ENCODE data around the gene DNM3.

Gene DNM3

DNA sequence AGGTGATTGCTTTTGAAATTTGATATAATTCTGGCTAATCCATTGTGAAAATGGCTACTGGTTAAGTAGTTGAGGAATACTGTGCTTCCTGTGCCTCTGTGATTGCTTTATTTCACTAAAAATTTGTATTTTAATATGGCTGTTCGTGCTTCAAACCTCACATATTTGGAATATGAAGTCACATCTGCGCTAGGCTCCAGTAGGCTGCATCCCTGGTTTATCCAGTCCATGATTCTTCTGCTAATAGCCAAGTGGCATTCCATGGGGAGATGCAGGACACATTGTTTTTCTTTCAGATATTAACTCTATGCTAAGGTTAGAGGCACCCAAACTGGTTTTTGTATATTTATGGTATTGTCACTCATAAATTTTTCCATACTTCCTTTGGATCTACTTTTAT lies 25.9 kb downstream of the DNM3 start:
- TF ChIP-seq ARNTL (CRISPR knock-in tag; IDR thresholded peaks at IDR 0.05; ENCODE audit: borderline replicate concordance, low read depth), result no peak
- TF ChIP-seq, protein P1, sequence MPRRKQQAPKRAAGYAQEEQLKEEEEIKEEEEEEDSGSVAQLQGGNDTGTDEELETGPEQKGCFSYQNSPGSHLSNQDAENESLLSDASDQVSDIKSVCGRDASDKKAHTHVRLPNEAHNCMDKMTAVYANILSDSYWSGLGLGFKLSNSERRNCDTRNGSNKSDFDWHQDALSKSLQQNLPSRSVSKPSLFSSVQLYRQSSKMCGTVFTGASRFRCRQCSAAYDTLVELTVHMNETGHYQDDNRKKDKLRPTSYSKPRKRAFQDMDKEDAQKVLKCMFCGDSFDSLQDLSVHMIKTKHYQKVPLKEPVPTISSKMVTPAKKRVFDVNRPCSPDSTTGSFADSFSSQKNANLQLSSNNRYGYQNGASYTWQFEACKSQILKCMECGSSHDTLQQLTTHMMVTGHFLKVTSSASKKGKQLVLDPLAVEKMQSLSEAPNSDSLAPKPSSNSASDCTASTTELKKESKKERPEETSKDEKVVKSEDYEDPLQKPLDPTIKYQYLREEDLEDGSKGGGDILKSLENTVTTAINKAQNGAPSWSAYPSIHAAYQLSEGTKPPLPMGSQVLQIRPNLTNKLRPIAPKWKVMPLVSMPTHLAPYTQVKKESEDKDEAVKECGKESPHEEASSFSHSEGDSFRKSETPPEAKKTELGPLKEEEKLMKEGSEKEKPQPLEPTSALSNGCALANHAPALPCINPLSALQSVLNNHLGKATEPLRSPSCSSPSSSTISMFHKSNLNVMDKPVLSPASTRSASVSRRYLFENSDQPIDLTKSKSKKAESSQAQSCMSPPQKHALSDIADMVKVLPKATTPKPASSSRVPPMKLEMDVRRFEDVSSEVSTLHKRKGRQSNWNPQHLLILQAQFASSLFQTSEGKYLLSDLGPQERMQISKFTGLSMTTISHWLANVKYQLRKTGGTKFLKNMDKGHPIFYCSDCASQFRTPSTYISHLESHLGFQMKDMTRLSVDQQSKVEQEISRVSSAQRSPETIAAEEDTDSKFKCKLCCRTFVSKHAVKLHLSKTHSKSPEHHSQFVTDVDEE (CRISPR knock-in tag; IDR thresholded peaks at IDR 0.05), result no peak
- TF ChIP-seq ISL1 (CRISPR knock-in tag; IDR thresholded peaks at IDR 0.05), result no peak
- no peak for TF ChIP-seq BACH2 (CRISPR knock-in tag; IDR thresholded peaks at IDR 0.05; ENCODE audit: borderline replicate concordance)
- TF ChIP-seq OSR1 (CRISPR knock-in tag; IDR thresholded peaks at IDR 0.05), result no peak
- no peak for TF ChIP-seq ZNF70 (CRISPR knock-in tag; IDR thresholded peaks at IDR 0.05)
- no peak for TF ChIP-seq RARB (CRISPR knock-in tag; IDR thresholded peaks at IDR 0.05)
- TF ChIP-seq, protein P2, sequence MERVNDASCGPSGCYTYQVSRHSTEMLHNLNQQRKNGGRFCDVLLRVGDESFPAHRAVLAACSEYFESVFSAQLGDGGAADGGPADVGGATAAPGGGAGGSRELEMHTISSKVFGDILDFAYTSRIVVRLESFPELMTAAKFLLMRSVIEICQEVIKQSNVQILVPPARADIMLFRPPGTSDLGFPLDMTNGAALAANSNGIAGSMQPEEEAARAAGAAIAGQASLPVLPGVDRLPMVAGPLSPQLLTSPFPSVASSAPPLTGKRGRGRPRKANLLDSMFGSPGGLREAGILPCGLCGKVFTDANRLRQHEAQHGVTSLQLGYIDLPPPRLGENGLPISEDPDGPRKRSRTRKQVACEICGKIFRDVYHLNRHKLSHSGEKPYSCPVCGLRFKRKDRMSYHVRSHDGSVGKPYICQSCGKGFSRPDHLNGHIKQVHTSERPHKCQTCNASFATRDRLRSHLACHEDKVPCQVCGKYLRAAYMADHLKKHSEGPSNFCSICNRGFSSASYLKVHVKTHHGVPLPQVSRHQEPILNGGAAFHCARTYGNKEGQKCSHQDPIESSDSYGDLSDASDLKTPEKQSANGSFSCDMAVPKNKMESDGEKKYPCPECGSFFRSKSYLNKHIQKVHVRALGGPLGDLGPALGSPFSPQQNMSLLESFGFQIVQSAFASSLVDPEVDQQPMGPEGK (CRISPR knock-in tag; IDR thresholded peaks at IDR 0.05; ENCODE audit: borderline replicate concordance), result no peak
- no peak for TF ChIP-seq ZNF565 (CRISPR knock-in tag; conservative IDR thresholded peaks at IDR 0.05; ENCODE audit: low read depth)
- TF ChIP-seq GLIS3 (CRISPR knock-in tag; IDR thresholded peaks at IDR 0.05), result no peak
- TF ChIP-seq ZFP30 (CRISPR knock-in tag; IDR thresholded peaks at IDR 0.05), result no peak
- TF ChIP-seq TOX (CRISPR knock-in tag; IDR thresholded peaks at IDR 0.05; ENCODE audit: borderline replicate concordance), result no peak
- no peak for TF ChIP-seq CREB5 (CRISPR knock-in tag; IDR thresholded peaks at IDR 0.05; ENCODE audit: low read depth)
- no peak for TF ChIP-seq ZC3H10 (CRISPR knock-in tag; IDR thresholded peaks at IDR 0.05)
- no peak for ATAC-seq

GRCh38 chr1:171868217-171868803 lies 27.0 kb downstream of the DNM3 start:
- ATAC-seq, result no peak
- TF ChIP-seq BACH2 (CRISPR knock-in tag; IDR thresholded peaks at IDR 0.05; ENCODE audit: borderline replicate concordance) (no peak), ISL1 (CRISPR knock-in tag; IDR thresholded peaks at IDR 0.05) (peak; percentile 19; the same call in 1 of the 2 replicates)

DNA sequence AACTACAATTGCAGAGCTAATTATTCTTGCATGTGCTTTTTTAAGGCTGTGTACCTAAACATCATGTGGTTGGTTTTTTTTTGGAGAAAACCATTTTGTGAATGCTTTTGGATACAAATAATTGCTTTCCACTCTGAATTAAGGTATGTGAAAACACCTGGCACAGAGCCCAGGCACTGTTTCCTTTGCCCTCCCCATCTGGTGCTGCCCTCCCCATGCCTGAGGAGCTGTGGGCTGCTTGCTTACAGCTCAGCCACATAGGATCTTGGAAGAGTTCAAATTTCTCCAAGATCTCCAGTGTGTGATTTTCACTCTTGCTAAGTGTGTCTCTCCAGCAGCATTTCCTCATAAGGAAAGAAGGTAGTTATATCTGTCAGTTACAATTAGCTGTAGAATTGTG lies 27.8 kb downstream of the DNM3 start:
- TF ChIP-seq, protein P3, sequence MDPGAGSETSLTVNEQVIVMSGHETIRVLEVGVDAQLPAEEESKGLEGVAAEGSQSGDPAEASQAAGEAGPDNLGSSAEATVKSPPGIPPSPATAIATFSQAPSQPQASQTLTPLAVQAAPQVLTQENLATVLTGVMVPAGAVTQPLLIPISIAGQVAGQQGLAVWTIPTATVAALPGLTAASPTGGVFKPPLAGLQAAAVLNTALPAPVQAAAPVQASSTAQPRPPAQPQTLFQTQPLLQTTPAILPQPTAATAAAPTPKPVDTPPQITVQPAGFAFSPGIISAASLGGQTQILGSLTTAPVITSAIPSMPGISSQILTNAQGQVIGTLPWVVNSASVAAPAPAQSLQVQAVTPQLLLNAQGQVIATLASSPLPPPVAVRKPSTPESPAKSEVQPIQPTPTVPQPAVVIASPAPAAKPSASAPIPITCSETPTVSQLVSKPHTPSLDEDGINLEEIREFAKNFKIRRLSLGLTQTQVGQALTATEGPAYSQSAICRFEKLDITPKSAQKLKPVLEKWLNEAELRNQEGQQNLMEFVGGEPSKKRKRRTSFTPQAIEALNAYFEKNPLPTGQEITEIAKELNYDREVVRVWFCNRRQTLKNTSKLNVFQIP (CRISPR knock-in tag; IDR thresholded peaks at IDR 0.05; ENCODE audit: borderline replicate concordance, low read depth), result no peak
- TF ChIP-seq, protein P2 (CRISPR knock-in tag; IDR thresholded peaks at IDR 0.05; ENCODE audit: borderline replicate concordance), result peak; percentile 33; the same call in 1 of the 2 replicates
- no peak for TF ChIP-seq ZNF70 (CRISPR knock-in tag; IDR thresholded peaks at IDR 0.05)
- no peak for TF ChIP-seq ZC3H10 (CRISPR knock-in tag; IDR thresholded peaks at IDR 0.05)
- TF ChIP-seq ISL1 (CRISPR knock-in tag; IDR thresholded peaks at IDR 0.05), result no peak
- no peak for TF ChIP-seq OSR1 (CRISPR knock-in tag; IDR thresholded peaks at IDR 0.05)

DNA sequence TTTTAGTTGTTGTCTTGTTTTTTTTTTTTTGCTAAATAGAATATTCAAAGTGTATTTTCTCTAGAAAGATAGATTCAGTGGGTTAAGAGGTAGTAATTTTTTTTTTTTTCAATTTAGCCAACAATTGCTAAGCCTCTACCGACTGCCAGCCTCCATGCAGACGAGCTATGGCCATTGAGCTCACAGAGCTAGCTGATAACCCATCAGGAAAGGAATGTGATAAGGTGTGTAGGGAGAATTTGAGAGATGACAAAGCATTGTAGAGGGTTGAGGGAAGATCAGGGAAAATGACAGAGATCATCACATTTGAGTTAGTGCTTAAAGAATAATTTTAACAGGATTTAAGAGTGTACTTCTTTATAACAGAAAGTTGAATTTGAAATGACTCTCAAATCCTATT lies 30.6 kb downstream of the DNM3 start:
- no peak for ATAC-seq
- TF ChIP-seq CREB5 (CRISPR knock-in tag; IDR thresholded peaks at IDR 0.05; ENCODE audit: low read depth) (no peak), GLIS3 (CRISPR knock-in tag; IDR thresholded peaks at IDR 0.05) (no peak), RARB (CRISPR knock-in tag; IDR thresholded peaks at IDR 0.05) (no peak), ZC3H10 (CRISPR knock-in tag; IDR thresholded peaks at IDR 0.05) (no peak), TOX (CRISPR knock-in tag; IDR thresholded peaks at IDR 0.05; ENCODE audit: borderline replicate concordance) (no peak), ZFP3 (CRISPR knock-in tag; IDR thresholded peaks at IDR 0.05) (no peak), OSR1 (CRISPR knock-in tag; IDR thresholded peaks at IDR 0.05) (no peak), ARNTL (CRISPR knock-in tag; IDR thresholded peaks at IDR 0.05; ENCODE audit: borderline replicate concordance, low read depth) (no peak), ZNF565 (CRISPR knock-in tag; conservative IDR thresholded peaks at IDR 0.05; ENCODE audit: low read depth) (no peak), CSDC2 (CRISPR knock-in tag; IDR thresholded peaks at IDR 0.05) (no peak), ISL1 (CRISPR knock-in tag; IDR thresholded peaks at IDR 0.05) (no peak), ESRRG (CRISPR knock-in tag; IDR thresholded peaks at IDR 0.05) (no peak)

More for the DNA sequence above, 27.8 kb downstream of the DNM3 start:
- no peak for ATAC-seq

Measured in SK-N-SH treated with all-trans-retinoic acid at 6 μM for 48 hours (cell line).